Measurements from ENCODE around the gene MFAP2.

Gene MFAP2

GRCh38 chr1:16926491-16927073, 53.8 kb downstream of the MFAP2 start:
- DNase-seq: no peak

- no peak for DNase-seq
Observed at GRCh38 chr1:16925635-16926490, 54.6 kb downstream of the MFAP2 start.

GRCh38 chr1:16924919-16925477, 55.4 kb downstream of the MFAP2 start:
- no peak for DNase-seq
